Heart right ventricle (tissue), 16 donors: Measurements from ENCODE around the gene RAD23A. TPM values are rescaled to one million over a fixed set of nuclear protein-coding genes. Genes with fewer than 3 reads are reported as not detected.
"Not testable (repeated sequence)": the region's sequence is repeated elsewhere in the genome, so short reads cannot be mapped to it uniquely, and the experiment has no call there.

ENCODE experiments used
- ATAC-seq, 8 donors: fragments of 200-7000 bp; cut with Tn5 transposase; one replicate each; pipeline ENCODE4 v1.9.1; 2020; ENCODE audit warnings: mild to moderate bottlenecking in 8 of 8, moderate library complexity in 8 of 8, moderate number of reproducible peaks in 1 of 8
- DNase-seq, 2 donors: peaks; one replicate each; pipeline ENCODE4 v3.0.0-alpha.2; 2020
- H3K27ac ChIP-seq, 10 donors: fragments of 200-600 bp; sonication (generic) in 2 of 10; one replicate each; pipeline versions ENCODE4 v1.5.0 to v1.8.0; 2020 to 2022; ENCODE audit warnings: mild to moderate bottlenecking in 3 of 10
- H3K27me3 ChIP-seq, 7 donors: fragments of 200-600 bp; one replicate each; pipeline ENCODE4 v1.8.0; 2021 to 2022; ENCODE audit warnings: mild to moderate bottlenecking in 2 of 7
- H3K36me3 ChIP-seq, 9 donors: fragments of 200-600 bp; sonication (generic) in 1 of 9; one replicate each; pipeline versions ENCODE4 v1.5.0 to v1.8.0; 2020 to 2022; ENCODE audit warnings: mild to moderate bottlenecking in 2 of 9
- H3K4me1 ChIP-seq, 9 donors: fragments of 200-600 bp; sonication (generic) in 1 of 9; one replicate each; pipeline versions ENCODE4 v1.5.0 to v1.8.0; 2020 to 2022; ENCODE audit warnings: mild to moderate bottlenecking in 4 of 9
- H3K4me3 ChIP-seq, 10 donors: fragments of 200-600 bp; sonication (generic) in 2 of 10; one replicate each; pipeline versions ENCODE4 v1.5.0 to v1.8.0; 2020 to 2022; ENCODE audit warnings: mild to moderate bottlenecking in 7 of 10, moderate library complexity in 2 of 10
- H3K9me3 ChIP-seq, 11 donors: fragments of 200-600 bp in 10 of 11; sonication (generic) in 2 of 11; one replicate each; pipeline versions ENCODE4 v1.5.0 to v1.8.0; 2013 to 2022; ENCODE audit warnings: mild to moderate bottlenecking in 2 of 11, control low read depth in 1 of 11, moderate library complexity in 1 of 11
- CTCF ChIP-seq, 9 donors: fragments of 200-600 bp; sonication (generic) in 2 of 9; IDR thresholded peaks; one replicate each; pipeline versions ENCODE4 v1.5.0 to v1.8.0; 2021 to 2022; ENCODE audit warnings: antibody characterized with exemption in 9 of 9, mild to moderate bottlenecking in 5 of 9, moderate library complexity in 1 of 9
- WGBS, 2 donors: extraction: QIAGEN DNeasy Blood & Tissue Kit; methylation state at CpG; one replicate each; pipeline ENCODE4 v1.1.7; 2013; ENCODE audit warnings: inconsistent platforms in 1 of 2; 5-methylcytosine and 5-hydroxymethylcytosine counted together
- intact Hi-C, 10 donors: fragments of 100-400 bp; cut with DNase I; formaldehyde crosslinking; loops; one replicate each; pipeline versions ENCODE4 v1.11.1 to v1.14.2; 2022
- polyA plus RNA-seq, 2 donors: library from polyadenylated mRNA; stranded (reverse); fragments of 200-250 nt; gene quantifications; one replicate each; pipeline ENCODE4 v1.2.3, GENCODE V29; 2013
- total RNA-seq, 10 donors: library from RNA; stranded (reverse); fragmentation: NEBNext Ultra II Directional in 3 of 10; extraction: Animal tissue kit (Norgen Biotek cat#: 25700) in 3 of 10; gene quantifications; one replicate each; pipeline versions ENCODE4 v1.2.1 to v1.2.4, GENCODE V29; 2021 to 2023
- donor health status: Arrhythmogenic right ventricular cardiomyopathy.
- donor health status: ischemic (EF 13 %, LVEDD 7.1; RV severe dilation, severe dysfunction).
- donor health status: healthy with polysubstance abuse.
- donor health status: DM: no; HTN: yes; CAD: no.
- donor health status: DM: no; HTN: no; CAD: no.
- donor health status: ischemic (EF 25% LVEDD 6.9; RV normal size, moderate dysfunction).
- donor health status: ischemic (EF 25% LVEDD 5.7; RV mildly dilated, moderate dysfunction).
- donor health status: healthy.
- donor health status: DM: yes; HTN: yes; CAD: no.
- donor health status: Ischemic cardiomyopathy.
- donor health status: ischemic (EF 35%, LVEDD 5.7; RV mildly dilated, moderate dysfunction).
- donor health status: nonischemic (EF 11% LVEDD 7.7; RV severe dilation, severe dysfunction).
- donor health status: DM: yes; HTN: yes; CAD: no.
- donor health status: PGD.
- donor health status: ischemic (EF 29% LVEDD 5.4; RV normal size, mild dysfunction).
- donor health status: nonischemic (EF 23%, LVEDD 6.1; RV moderate dilation, normal function).

RAD23A gene
- total and polyA plus RNA-seq, 12 donors, result 138 to 289 (median 150) TPM

GRCh38 chr19:12947702-12948611 lies 2.3 kb downstream of the RAD23A start:
- WGBS, 2 donors, result 78 to 84% methylated on average over 27 to 28 of the region's 28 CpGs
- ATAC-seq (no peak), DNase-seq (no peak)
- H3K36me3 ChIP-seq, result peaks cover 6 to 84% (median 64%) of the 10 kb centered on the region in 9 donors
- no peak for TF ChIP-seq CTCF (IDR thresholded peaks at IDR 0.05)
- H3K27me3 ChIP-seq, result no peaks in the 10 kb centered on the region
- peaks cover 14 to 69% (median 35%) of the 10 kb centered on the region in 9 donors for H3K4me1 ChIP-seq
- intact Hi-C loops, result no loop called here
- H3K9me3 ChIP-seq, result no peaks in the 10 kb centered on the region
- no peak overlapping the region for H3K4me3 ChIP-seq
- H3K27ac ChIP-seq, result no peak overlapping the region

GRCh38 chr19:12948612-12949362 lies 3.1 kb downstream of the RAD23A start:
- Histone ChIP-seq H3K4me3 (no peak overlapping the region), H3K27ac (peak overlapping the region in 1 of 10 donors; percentile 26), H3K36me3 (peaks cover 4 to 84% (median 56%) of the 10 kb centered on the region in 9 donors), H3K27me3 (no peaks in the 10 kb centered on the region), H3K9me3 (no peaks in the 10 kb centered on the region), H3K4me1 (peaks cover 20 to 69% (median 33%) of the 10 kb centered on the region in 9 donors)
- ATAC-seq (no peak), DNase-seq (no peak)
- no peak for TF ChIP-seq CTCF (IDR thresholded peaks at IDR 0.05)
- intact Hi-C loops, result no loop called here
- 92 to 96% methylated on average over 30 of the region's 30 CpGs for WGBS, 2 donors

- H3K27me3 ChIP-seq, result no peaks in the 10 kb centered on the region
- intact Hi-C loops, result no loop called here
- DNase-seq (no peak), ATAC-seq (no peak)
- no peak for TF ChIP-seq CTCF (IDR thresholded peaks at IDR 0.05)
- peak overlapping the region in 1 of 10 donors; percentile 26 for H3K27ac ChIP-seq
- H3K4me1 ChIP-seq, result peaks cover 23 to 72% (median 40%) of the 10 kb centered on the region in 9 donors
- WGBS, 2 donors, result 79 to 80% methylated on average over 16 of the region's 16 CpGs
- peaks cover 4 to 84% (median 53%) of the 10 kb centered on the region in 9 donors for H3K36me3 ChIP-seq
- H3K9me3 ChIP-seq, result no peaks in the 10 kb centered on the region
- H3K4me3 ChIP-seq, result no peak overlapping the region
These were observed 4.0 kb downstream of the RAD23A start for GRCh38 chr19:12949363-12950283.

GRCh38 chr19:12952050-12952449 lies 6.4 kb downstream of the RAD23A start:
- DNase-seq, H3K27me3 ChIP-seq, H3K9me3 ChIP-seq, ATAC-seq, intact Hi-C loops, H3K4me3 ChIP-seq: not testable (repeated sequence)
- 93% methylated on average over 6 of the region's 6 CpGs for WGBS, 2 donors
- H3K4me1 ChIP-seq, result peaks cover 20 to 74% (median 49%) of the 10 kb centered on the region in 9 donors
- peak overlapping the region in 6 of 10 donors; percentile 18 to 91 (median 70) for H3K27ac ChIP-seq
- H3K36me3 ChIP-seq, result peaks cover 4 to 83% (median 51%) of the 10 kb centered on the region in 9 donors
